Middle frontal gyrus (tissue), 1 donor: ENCODE results near the gene AHSG.
"Not testable (repeated sequence)": the region's sequence is repeated elsewhere in the genome, so short reads cannot be mapped to it uniquely, and the experiment has no call there.

Experiments used
- DNase-seq: peaks from one replicate; pipeline ENCODE4 v3.0.0-alpha.2; 2015; ENCODE audit warnings: low spot score; ENCODE audit errors: extremely low spot score

The AHSG gene

GRCh38 chr3:186612721-186613636 lies at the start of gene AHSG:
Gene AHSG (plus strand): TSS chr3:186613060. CDS start chr3:186613142, 82 bp downstream.
- DNase-seq: no peak

GRCh38 chr3:186564586-186564985 lies 48.3 kb upstream of the AHSG start:
- no peak for DNase-seq

- DNase-seq: no peak
Observed at GRCh38 chr3:186566772-186567071, 46.1 kb upstream of the AHSG start.

- peak; percentile 77 for DNase-seq
Observed at GRCh38 chr3:186567072-186567921, 45.6 kb upstream of the AHSG start, which contains the start of gene TBCCD1. Gene TBCCD1 (minus strand): TSS chr3:186567339. CDS start chr3:186564329, 3,010 bp downstream.

- not testable (repeated sequence) for DNase-seq
Observed at GRCh38 chr3:186569361-186569760, 43.5 kb upstream of the AHSG start.

GRCh38 chr3:186569779-186570095 lies 43.1 kb upstream of the AHSG start:
- no peak for DNase-seq

- DNase-seq: peak; percentile 99
Observed at GRCh38 chr3:186570096-186570940, 42.5 kb upstream of the AHSG start, which contains the start of gene DNAJB11. Gene DNAJB11 (plus strand): TSS chr3:186570720. CDS start chr3:186570898, 178 bp downstream.

GRCh38 chr3:186570941-186571643 lies 41.8 kb upstream of the AHSG start:
- DNase-seq: no peak

- DNase-seq: no peak
Observed at GRCh38 chr3:186571644-186572013, 41.2 kb upstream of the AHSG start.

- DNase-seq: no peak
Observed at GRCh38 chr3:186577521-186577920, 35.3 kb upstream of the AHSG start.

- DNase-seq: no peak
Observed at GRCh38 chr3:186580785-186581184, 32.1 kb upstream of the AHSG start.

- no peak for DNase-seq
Observed at GRCh38 chr3:186582541-186582940, 30.3 kb upstream of the AHSG start.

GRCh38 chr3:186583831-186584230 lies 29.0 kb upstream of the AHSG start:
- no peak for DNase-seq

GRCh38 chr3:186586245-186586644 lies 26.6 kb upstream of the AHSG start:
- not testable (repeated sequence) for DNase-seq

- DNase-seq: no peak
Observed at GRCh38 chr3:186587183-186587582, 25.7 kb upstream of the AHSG start.

GRCh38 chr3:186588632-186589031 lies 24.2 kb upstream of the AHSG start:
- DNase-seq: no peak

- DNase-seq: no peak
Observed at GRCh38 chr3:186589121-186589520, 23.7 kb upstream of the AHSG start.

- no peak for DNase-seq
Observed at GRCh38 chr3:186589856-186590579, 22.8 kb upstream of the AHSG start.

- DNase-seq: no peak
Observed at GRCh38 chr3:186590580-186591295, 22.1 kb upstream of the AHSG start.
